HG03558 (cell line): ENCODE results near the gene C1orf174.

Experiments
- ATAC-seq: cut with Tn5 transposase; IDR thresholded peaks from one replicate; pipeline ENCODE4 v1.9.1; 2021; ENCODE audit warnings: moderate number of reproducible peaks; ENCODE audit not compliant: unreplicated experiment; ENCODE audit errors: extremely low read depth

Gene C1orf174

DNA sequence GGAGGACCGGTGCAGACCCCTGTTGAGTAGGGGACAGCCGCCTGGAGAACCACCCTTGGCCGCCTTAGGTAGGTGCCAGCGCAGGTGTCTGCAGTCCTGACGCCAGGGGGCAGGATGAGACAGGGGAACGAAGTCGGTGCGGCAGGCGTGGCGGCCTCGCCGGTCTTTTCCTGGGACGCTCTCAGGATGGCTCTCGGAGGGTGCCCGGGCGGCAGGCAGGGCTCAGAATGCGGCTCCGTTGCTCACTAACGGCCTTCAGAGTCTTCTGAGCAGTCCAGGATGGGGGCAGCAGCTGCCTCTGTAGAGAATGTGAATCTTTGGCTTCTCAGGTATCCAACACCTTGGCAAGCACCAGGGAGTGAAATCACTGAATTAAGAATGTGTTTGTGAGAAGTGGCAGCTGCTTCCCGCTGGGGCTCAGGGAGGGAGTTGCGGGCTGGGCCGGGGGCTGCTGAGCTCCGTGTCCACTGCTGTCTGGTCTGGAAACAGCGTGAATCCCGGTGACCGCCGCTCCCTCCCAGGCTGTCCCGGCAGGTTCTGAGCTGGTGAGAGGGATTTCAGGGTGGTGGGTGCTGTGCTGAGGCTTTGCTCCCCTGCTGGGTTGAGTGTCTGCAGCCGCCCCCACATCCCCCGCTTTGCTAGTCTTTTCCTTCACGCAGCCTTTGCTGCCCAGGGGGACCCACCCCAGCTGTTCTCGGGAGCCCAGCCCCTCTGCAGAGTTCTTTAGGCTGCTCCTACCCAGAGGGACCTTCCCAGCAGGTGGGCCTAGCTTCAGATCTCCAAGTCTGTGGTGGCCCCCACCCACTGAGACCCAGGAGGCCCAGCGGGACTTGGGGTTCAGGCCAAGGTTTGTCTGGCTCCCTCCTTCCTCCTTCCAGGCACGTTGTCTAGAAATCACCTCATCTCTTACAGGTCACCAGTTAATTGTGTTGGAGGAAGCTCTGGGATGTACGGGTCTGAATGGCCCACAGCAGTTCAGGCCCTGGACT, 11.1 kb upstream of the C1orf174 start:
- no peak for ATAC-seq

DNA sequence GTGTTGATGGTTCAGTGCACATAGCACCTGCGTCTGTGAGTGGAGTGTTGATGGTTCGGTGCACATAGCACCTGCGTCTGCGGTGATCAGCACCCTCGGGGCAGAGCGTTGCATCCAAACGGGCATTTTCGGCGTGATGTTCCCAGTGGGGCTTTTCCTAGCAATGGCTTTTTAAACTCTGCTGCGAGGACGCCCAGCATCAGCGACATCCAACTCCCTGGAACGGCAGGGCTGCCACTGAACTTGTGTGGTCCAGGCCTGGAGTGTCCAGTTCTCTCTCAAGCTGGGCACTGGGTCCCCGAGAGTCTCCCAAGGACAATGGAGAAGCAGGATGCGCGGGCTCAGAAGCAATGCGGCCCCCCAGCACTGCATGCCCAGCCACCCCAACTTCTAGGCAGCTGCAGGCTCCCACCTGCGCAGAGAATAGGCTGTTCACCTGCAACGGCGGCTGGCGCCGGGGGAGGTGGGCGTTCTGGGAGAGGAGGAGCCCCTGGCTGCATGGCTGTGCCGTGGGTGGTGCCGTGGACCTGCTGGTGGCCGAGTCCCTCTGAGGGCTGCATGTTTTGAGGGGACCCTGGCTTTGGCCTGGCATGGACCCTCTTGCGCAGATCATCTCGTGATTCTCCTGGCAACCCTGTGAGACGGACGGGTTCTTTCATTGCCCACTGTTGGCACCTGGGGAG, 10.1 kb upstream of the C1orf174 start:
- ATAC-seq, result no peak

DNA sequence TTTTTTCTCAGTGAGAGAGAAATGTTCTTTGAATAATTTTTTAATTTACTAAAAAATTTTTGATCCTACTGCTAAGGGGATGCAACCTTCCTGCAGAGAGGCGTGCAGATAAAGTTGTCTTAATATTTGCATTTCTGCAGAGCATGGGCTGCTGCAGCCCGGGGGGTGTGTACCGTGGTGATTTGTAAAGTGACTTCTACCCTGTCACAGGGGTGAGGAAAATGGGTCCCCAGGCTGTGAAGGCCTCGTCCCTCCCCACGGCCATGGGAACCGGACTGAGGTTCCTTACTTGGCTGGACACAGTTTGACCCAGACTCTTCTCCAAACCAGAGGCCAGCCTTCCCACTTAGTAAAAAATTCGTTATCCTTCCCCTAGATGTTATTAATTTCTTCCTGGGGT, 9.5 kb upstream of the C1orf174 start:
- ATAC-seq, result no peak

DNA sequence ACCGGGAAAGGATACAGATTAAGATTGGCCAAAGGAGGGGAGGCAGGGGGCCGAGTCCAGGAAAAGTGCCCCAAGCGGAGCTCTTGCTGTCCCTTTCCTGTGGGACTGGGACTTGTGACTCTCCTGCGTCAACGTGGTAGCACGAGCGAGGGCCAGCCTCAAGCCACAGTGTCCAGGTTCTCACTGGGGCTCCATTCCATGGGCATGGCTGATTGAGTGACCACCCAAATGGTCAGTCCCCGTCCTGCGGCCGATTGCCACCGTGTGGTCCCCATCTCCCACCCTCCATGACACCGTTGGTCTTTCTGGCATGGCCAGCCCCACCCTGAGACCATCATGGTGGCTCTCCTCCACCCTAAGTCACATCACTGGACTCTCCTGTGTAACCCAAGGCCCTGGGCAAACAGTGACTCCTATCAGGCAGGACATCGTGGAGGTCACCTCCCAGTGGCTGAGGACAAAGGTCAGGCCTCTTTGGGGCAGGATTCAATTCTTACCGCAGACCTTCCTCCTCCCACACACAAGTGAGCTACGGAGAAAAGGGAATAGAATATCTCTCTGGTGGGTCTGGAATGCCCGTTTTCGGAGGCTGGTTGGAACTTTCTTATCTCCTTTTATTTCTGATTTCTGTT, 8.9 kb upstream of the C1orf174 start:
- no peak for ATAC-seq

DNA sequence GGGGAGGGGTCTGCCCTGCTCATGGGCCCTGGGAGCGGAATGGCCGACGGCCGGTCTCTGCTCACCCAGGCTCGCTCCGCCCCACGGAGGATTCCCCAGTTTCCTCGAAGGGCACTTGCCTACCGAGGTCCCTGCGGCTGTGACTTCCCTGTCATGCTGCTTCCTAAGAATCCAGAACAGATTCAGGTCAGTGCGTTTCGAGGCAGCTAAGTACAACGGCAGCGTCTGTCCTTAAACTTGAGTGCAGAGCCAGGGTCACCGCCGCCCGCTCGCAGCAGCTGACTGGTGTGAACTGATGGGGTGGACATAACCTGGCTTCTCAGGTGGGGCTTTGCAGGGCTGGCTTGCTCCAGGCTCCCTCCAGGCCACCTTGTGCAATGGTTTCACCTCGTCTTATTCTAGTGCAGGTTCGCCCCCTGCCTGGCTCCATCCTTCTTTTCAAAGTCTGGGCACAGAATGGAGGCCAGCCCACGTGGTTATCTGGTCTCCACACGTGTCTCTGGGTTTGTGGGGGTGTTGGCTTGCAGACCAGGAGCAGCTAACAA, 7.6 kb upstream of the C1orf174 start:
- no peak for ATAC-seq

DNA sequence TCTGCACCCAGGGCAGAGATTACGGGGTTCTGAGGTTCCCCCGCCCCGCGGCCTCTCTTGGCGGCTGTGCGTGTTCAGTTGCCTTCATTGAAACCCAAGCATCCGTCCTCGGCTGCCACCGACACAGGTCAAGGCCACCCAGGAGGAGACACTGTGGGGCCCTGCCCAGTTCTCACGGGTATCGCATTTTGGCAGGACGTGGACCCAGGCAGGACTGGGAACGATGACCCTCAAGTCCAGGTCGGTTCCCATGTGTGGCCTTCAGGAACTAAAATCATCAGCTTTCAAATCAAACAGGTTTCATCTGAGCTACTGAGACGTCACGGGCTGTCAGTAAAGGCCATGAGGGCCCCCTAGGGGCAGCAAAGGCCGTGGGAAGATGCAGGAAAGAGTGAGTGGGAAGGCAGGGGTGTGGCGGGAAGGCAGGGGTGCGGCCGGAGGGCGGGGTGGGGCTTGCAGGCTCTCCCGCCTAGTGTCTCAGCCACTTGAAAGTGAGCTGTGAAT, 7.0 kb upstream of the C1orf174 start:
- ATAC-seq, result no peak

DNA sequence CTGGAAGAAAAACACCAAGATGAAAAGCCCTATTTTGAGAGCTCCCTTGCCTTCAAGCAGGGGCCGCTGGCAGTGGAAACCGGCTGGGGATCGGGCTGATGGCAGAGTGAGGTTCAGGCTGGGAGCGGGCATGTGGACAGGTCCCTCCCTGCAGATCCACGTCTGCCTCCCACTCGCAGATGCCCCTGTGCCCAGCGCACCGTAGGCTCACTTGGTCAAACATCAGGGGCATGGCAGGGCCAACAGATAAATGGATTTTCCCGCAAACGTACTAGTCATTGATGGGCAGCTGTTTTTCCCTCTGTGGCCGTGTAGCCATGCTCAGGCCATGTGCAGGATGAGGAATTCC, 6.6 kb upstream of the C1orf174 start:
- ATAC-seq, result no peak

GRCh38 chr1:3905953-3906671, 6.0 kb upstream of the C1orf174 start:
- no peak for ATAC-seq

DNA sequence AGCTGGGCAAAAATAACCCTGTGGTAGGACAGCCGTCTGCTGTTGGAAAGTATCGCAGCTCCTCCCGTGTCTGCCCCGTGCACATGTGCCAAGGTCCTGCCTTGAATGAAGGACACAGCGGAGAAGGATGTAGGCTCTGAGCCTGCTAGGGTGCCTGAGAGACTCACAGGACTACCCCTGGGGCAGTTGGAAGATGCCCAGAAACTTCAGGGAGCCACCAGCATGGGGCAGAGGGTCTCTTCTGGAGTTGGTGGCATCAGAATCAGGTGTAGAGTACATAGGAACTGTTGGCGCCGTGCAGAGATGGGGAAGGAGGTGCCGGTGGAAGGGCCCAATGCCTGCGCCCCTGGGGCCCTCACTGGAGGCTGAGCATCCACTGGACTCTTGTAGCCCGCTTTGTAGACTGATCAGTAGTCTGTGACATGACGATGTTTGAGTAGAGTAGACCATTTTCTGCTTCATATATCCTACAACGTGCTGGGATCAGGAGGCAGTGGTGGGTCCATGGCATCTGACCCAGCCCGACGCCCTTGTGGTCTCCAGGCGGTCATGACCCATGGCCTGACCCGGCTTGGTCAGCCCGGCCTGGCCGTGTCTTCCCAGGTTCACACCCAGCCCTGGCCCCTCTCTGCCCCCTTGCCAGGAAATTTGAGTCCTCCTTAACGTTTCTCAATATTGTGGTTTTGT, 5.3 kb upstream of the C1orf174 start:
- no peak for ATAC-seq

DNA sequence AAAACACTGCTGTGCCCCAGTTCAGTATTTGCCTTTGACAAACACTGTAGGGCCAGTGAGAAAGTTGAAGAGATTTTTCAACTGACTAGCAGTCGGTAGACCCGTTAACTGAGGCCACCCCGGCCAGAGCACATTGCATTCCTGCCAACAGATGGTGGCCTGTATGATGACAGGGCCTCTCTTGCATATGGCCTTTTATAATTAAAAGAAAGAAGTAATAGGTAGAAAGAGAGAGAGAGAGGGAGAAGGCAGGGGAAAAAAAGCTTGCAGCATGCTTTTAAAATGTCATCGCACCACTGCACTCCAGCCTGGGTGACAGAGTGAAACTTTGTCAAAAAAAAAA, 4.7 kb upstream of the C1orf174 start:
- ATAC-seq, result no peak

- ATAC-seq, result no peak
Observed at GRCh38 chr1:3904006-3904842, 4.2 kb upstream of the C1orf174 start.

- ATAC-seq, result no peak
Observed at GRCh38 chr1:3903141-3904005, 3.3 kb upstream of the C1orf174 start.

DNA sequence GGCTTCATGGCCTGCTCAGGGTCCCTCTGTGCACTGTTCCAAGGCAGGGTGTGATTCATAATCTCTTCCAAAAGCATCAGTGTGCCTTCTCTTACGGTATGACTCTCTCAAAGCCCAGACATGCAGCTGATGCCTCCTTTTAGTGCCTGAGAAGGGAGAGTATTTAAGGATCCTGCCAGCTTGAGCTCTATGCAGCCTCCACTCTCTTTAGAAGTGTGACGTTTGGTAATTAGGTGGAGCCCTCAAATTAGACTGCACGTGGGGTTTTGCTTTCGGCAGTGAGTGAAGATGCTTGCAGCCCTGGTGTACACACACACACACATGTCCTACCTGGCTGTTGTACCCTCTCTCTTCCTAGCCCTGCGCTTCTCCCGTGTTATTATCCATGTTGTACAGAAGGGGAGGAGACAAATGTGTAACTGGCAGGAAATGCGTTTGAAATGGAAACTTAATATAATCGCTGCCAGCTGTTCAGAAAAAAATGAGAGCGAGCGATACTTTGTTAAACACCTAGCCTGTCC, 2.6 kb upstream of the C1orf174 start:
- ATAC-seq, result no peak

DNA sequence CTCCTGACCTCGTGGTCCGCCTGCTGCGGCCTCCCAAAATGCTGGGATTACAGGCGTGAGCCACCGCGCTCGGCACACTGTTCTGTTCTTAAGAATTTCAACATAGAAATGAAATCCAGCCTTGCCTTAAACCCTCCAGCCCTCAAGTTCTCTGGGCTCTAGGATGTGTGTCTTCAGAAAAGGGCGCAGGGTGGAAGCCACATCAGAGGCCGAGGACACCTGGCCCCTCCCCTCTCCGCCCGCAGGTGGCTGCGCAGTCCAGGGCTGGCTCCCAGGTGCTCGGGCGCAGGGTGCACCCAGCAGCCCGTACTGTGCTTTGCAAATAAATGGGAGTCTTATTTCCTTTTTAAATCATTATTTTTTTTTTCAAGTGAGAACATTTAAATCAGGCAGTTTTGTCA, 2.0 kb upstream of the C1orf174 start:
- ATAC-seq, result no peak

- peak; percentile 26 for ATAC-seq
Observed at GRCh38 chr1:3900969-3901529, 977 bp upstream of the C1orf174 start.

DNA sequence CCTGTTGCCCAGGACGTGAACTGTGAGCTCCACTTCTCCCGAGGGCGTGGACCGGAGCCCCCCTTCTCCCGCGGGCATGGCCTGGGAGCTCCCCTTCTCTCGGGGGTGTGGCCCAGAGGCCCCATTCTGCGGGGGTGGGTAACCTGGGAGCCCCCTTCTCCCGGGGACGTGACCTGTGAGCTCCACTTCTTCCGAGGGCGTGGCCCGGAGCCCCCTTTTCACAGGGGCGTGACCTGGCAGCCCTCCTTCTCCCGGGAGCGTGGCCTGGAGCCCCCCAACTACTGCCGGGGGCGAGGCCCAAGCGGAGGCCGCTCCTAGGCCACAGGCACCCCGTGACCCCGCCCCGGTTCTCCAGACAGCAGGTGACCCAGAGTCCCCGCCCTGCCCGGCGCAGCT, 320 bp downstream of the C1orf174 start:
- ATAC-seq, result no peak

GRCh38 chr1:3898994-3899753, 898 bp downstream of the C1orf174 start:
- ATAC-seq, result no peak
